ENCODE data around the gene SUMF1. TPM values are rescaled to one million over a fixed set of nuclear protein-coding genes. Genes with fewer than 3 reads are reported as not detected.
"Not testable (repeated sequence)": the region's sequence is repeated elsewhere in the genome, so short reads cannot be mapped to it uniquely, and the experiment has no call there.

SUMF1 gene
- total RNA-seq, 1 experiment from 2014 or later: 21.8 TPM

DNA sequence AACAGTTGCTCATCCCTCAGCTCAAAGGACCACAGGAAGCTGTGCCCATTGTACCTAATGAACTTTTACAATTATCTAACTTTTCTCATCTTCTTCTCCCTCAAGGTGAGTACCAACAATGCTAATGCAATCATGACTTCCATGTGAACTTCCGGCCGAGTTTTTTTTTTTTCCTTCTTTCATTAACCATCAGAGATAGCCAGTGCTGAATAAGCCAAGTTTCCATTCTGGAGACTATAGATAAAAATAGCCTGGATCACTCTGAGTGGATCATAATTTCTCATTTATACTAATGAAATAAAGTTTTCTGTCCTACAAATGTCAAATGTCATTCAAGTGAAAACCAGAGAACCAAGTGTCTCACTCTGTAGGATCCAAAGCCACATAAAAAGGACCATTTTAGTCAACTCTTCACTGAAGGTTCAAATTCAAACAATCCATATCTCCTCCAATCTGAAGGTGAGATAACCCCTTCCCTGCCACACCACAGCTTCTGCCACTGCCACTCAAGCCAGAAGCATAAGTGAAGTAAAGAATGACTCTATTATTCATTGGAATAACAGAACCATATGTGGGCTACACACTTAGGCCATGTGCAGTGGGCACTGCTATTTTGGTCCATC lies 5.5 kb downstream of the SUMF1 start:
- no peak for DNase-seq (ENCODE audit: low read depth)

DNA sequence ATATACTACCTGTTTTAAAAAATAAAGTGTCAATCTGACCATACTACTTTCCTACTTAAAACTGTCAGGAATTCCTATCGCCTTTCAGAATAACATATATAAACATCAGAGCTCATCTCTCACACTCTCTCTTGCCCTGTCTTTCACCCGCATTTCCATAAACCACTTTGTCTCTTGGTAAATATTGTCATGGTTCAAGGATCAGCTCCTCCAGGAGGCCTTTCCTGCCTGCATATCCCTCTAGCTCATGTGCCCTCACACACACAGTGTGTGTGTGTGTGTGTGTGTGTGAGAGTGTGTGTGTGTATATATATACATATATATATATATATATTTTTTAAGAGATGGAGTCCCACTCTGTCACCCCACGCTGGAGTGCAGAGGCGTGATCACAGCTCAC lies 6.7 kb downstream of the SUMF1 start:
- no peak for DNase-seq (ENCODE audit: low read depth)

DNA sequence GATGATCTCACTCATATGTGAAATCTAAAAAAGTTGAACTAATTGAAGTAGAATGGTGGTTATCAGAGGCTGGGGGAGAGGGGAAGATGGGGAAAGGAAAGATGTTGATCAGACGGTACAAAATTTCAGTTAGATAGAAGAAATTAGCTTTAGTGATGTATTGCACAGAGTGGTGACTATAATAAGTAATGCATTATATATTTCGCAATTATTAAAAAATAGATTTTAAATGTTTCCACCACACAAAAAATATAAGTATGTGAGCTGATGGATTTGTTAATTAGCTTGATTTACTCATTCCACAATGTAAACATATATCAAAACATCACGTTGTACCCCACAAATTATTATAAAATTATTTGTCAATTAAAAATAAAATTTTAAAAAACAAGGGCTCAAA lies 8.1 kb downstream of the SUMF1 start:
- DNase-seq (ENCODE audit: low read depth): no peak

DNA sequence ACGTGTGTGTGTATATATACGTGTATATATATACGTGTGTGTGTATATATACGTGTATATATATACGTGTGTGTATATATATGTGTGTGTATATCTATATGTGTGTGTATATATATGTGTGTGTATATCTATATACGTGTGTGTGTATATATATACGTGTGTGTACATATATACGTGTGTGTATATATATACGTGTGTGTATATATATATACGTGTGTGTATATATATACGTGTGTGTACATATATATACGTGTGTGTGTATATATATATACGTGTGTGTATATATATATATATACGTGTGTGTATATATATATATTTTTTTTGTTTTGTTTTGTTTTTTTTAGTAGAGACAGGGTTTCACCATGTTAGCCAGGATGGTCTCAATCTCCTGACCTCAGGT lies 10.3 kb downstream of the SUMF1 start:
- not testable (repeated sequence) for DNase-seq (ENCODE audit: low read depth)

DNA sequence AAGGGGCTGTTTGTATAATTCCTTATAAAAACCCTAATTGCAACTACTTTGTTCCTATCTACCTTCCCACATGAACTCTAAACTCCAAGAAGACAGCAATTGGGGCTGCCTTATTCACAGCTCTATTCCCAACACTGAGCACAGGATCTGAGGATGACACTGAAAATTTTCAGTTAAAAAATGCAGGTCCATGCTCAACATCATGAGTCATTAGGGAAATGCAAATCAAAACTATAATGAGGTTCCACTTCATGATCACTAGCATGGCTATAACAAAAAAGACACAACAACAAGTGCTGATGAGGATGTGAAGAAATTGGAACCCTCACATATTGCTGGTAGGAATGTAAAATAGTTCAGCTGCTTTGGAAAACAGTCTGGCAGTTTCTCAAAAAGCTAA lies 12.9 kb downstream of the SUMF1 start:
- no peak for DNase-seq (ENCODE audit: low read depth)

DNA sequence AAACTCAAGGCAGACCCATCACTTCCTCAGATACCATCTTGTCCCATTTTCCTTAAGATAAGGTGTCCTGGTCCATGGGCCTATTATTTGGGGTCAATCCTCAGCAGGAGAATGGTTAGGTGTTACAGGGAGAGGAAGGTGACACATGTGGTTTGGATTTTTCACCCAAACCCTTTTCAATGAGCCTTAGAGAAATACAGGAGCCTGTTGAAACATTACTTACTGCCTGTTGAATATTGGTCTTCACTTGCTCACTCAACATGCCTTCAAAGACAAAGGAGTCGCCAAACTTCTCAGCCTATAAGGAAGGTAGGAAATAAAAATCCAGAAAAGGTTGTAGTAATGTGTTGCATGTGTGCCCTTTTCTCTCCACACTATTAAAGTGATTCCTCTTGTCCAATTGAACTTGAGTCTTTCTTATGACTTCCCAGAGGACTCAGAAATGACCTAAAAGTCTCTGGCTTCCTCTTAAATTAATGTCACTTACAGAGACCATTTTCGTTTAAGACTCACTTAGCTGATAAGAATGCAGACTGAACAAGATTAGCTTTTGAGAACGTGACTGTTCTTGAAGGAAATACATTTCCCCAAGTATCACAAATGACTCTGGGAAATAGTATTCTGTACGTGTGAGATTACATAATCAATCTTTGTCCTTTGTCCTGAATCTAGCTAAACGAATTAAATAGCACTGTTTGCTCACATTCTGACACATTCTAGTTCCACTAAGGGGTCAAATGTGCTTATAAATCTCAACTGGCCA lies 17.8 kb downstream of the SUMF1 start:
- DNase-seq (ENCODE audit: low read depth): no peak

DNA sequence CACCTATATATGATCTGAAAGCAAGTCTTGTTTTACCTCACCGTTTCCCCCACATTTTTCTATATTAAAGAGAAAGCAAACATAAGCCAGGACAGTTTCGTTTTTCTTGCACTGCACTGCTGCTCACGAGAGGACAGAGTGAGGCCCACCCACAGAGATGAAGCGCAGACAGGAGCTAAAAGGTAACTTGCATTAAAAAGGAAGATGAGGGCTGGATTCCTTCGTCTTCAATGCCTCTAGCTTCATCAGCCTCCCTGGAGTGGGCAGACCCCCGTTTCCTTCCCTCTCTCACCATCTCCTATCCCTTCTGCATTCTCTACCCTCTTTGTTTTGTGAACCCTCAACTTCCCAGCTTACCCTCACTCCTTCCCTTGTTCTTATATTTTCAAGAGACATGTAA lies 18.9 kb downstream of the SUMF1 start:
- no peak for DNase-seq (ENCODE audit: low read depth)

DNA sequence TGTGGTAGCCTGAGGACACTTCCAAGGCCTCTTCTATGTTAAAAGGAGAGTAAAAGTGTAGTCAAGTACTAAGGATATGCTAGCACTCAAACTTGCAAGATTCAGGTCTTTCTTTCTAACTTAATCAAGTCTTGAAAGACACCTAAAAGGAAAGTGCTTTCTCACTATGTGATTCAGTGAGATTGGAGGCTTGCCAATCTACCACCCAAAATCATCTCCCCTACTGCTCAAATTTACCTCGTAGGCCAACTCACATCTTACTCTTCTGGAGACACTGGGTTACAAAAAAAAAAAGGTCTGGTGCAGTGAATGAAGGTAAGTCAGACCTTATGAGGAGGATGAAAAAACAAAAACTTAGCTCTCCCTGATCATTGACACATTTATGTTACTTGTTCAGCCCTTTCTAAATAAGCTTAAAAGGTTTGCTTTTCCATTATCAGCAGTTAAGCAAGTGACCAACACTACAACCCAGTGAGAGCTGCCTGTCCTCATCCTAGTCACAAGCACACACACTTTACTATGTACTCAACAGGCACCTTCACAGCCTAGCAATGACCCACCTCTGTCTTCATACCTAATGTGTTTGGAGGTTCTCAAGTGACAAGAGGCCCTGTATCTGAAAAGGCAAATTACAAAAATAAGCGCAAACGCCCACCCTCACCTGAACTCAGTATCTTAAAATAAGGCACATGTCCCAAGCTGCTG lies 19.6 kb downstream of the SUMF1 start:
- DNase-seq (ENCODE audit: low read depth): no peak

DNA sequence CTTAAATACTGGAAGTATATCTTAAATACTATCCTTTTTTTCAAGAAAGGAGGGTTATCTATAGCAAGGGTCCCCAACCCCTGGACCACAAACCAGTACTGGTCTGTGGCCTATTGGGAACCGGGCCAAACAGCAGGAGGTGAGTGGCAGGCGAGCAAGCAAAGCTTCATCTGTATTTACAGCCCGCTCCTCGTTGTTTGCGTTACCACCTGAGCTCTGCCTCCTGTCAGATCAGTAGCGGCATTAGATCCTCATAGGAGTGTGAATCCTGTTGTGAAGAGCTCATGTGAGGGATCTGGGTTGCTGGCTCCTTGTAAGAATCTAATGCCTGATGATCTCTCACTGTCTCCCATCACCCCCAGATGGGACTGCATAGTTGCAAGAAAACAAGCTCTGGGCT lies 26.1 kb downstream of the SUMF1 start:
- DNase-seq (ENCODE audit: low read depth): no peak

DNA sequence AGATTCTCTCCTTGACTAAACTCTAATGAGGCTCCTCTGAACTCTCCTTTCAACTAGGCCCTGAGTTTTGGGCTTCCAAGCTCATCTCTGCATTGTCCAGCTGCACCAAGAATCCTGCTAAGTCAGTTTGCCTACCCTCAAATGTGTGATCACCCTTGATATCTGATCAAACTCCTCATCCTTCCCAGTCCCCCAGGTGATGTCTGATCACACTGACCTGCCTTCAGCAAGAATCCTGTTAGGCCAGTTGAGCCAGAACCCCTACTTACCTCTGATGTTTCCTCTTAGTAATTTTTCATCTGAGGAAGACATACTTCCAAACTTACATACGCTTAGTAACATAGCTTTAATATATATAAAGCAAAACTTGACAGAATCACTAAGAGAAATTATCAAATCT lies 28.8 kb downstream of the SUMF1 start:
- DNase-seq (ENCODE audit: low read depth): no peak

DNA sequence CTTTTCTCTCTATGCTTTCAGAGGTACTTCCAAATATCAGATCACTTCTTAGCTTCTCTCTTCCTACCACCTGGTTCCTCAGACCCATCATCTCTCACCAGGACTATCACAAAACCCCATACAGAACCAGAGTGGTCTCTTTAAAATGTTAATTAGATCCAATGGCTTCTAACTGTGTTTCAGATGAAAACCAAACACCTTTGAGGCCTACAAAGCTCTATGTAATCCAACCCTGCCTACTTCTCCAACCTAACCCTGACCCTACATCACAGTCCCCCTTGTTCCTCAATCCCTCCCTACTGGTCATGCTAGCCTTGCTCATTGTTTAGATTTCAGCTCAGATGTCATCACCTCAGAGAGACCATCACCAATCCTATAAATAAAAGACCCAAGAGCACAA lies 34.8 kb downstream of the SUMF1 start:
- DNase-seq (ENCODE audit: low read depth): no peak

DNA sequence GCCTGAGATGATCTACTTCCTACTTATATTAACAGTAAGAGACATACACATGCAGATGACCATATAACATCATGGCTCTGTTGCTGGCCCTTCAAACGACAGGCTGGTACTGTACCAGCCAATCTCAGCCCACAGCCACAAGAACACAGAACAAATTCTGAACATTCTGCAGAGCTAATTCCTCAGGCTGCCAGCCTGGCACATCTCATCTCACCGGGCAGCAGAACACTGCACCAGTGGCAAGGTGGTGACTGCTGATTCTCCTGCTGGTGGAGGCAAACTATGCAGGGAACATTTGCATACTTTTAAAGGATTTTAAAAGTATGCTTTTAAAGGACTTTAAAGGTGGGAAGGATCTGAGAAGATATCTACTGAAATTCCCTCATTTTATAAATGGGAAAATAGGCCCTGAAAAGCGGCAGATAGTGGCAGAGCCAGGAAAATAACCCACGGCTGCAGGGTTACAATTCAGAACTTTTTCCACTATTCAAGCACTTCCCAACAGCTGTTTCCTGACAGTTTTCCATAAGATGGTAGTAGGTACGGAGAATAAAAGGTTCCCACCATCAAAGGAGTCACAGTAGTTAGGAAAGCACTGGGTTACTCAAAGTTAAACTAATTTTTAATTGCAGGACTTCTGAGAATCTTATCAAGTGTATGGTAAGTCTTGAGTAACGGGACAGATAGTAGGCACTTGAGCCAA lies 37.3 kb downstream of the SUMF1 start:
- no peak for DNase-seq (ENCODE audit: low read depth)

DNA sequence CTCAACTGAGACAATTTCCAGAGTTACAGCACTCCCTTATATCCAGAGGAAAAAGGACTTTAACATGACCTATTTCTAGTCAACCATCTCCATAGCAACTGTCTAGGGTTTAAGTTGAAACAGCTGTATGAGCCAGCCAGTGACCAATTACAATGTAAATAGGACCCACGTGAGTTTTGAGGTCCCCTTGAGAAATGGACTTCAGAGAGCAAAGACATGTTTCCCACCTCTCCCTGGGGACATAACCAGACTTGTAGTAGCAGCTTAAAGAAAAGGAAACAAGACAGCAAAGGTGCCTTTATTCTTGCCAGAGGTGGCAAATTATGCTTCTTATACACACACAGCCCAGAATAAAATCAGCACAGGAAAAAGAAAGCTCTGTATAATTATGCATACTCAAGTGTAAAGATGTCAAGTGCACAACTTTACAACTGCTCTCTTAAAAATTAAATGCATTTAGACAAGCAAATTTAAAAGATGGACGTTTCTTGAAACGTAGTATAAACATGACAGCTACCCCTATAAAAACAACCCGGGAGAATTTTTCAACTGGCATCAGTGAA lies 40.2 kb downstream of the SUMF1 start:
- peak; percentile 90 for DNase-seq (ENCODE audit: low read depth)

DNA sequence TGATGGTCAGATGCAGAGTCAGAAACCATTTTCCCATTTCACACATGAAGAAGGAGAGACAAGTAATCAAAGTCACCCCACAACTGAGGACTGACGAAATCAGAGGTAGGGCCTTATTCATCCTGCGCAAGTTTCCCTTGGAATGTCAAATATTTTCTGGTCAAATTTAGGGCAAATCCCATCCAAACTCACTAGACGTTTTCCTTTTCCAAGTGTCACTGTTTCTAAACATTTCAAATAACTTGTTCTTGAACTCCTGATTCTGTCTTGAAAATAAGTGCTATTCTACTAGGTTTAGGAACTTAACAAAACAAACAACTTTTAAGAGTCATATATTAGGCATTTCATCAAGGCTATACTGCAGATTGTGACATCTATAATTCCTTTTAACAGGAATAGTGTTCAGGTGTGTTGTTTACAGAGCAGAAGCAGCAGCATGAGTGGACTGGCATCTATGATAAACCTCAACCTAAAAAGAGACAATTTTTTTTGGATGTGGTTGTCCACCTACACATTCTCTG lies 40.7 kb downstream of the SUMF1 start:
- DNase-seq (ENCODE audit: low read depth): peak; percentile 28

DNA sequence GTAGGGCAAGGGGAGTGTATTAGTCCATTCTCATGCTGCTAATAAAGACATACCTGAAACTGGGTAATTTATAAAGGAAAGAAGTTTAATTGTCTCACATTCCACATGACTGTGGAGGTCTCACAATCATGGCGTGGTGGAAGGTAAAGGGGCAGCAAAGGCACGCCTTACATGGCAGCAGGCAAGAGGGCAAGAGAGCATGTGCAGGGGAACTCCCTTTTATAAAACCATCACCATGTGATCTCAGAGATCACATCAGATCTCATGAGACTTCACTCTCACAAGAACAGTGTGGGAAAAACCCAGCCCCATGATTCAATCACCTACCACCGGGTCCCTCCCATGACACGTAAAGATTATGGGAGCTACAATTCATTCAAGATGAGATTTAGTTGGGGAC lies 41.4 kb downstream of the SUMF1 start:
- peak; percentile 23 for DNase-seq (ENCODE audit: low read depth)

DNA sequence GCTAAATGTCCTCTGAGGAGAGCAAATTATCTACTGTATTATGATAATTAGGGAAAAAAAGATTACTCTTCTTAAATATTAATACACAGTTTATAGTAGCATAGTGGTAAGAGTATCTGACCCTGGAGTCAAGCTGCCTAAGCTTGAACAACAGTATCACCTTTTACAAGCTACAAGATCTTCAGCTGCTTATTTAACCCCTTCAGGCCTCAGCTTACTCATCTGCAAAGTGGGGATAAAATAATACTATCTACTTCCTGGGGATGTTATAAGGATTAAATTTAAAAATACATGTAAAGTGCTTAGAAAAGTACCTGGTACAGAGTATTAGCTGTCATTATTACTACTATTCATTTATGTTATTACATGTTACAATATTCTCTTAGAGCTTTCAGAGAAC lies 42.0 kb downstream of the SUMF1 start:
- no peak for DNase-seq (ENCODE audit: low read depth)

DNA sequence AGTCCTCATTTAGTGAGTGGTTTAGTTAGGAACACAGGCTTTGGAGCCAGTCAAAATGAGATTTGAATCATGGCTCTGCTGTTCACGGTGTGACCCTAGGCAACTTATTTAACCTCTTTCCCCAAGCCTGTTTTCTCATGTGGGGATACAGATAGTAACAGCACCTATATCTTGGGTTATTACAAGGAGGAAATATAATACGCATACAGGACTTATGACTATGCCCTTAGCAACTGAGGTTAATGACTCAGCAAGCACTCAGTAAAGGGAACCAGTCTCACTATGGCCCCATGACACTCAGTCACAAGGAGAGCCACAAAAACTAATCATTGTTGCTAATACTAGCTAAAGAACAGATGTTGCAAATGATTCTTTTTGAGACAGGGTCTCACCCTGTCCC lies 45.9 kb downstream of the SUMF1 start:
- DNase-seq (ENCODE audit: low read depth): peak; percentile 80

DNA sequence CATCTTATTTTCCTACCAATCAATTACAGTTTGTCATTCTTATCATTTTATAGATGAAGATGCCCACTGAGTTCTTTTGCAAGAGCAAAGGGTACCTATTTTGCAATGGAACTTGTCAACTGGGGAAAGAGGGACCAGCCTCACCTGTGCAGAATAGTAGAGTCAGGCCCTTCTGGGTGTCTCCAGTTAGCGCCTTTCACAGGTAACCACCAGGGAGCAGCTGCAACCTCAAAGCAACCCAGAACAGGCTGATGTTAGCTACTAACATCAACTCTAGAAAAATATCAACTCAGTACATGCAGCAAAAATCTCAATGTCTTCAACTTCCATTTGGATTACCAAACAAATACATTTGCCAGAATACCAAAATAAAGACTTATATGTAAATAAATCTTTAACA lies 47.1 kb downstream of the SUMF1 start:
- no peak for DNase-seq (ENCODE audit: low read depth)

DNA sequence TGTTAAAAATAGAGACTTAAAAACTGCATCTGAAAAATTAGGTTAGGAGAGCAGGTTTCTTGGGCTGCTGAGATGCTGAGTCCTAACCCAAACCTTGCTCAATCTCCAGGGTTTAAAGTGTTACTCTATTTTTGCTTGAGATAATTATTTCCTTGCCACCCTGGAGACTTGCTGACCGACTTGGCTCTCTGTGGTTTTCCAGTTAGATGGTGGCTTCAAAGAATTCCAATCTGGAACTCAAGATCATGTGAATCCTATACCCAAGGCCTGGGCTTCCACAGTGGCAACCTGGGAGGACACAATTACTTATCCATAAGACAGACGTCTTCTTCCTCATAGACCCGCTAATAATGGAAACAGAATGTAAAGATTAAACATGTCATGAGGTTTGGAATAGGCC lies 47.7 kb downstream of the SUMF1 start:
- no peak for DNase-seq (ENCODE audit: low read depth)

DNA sequence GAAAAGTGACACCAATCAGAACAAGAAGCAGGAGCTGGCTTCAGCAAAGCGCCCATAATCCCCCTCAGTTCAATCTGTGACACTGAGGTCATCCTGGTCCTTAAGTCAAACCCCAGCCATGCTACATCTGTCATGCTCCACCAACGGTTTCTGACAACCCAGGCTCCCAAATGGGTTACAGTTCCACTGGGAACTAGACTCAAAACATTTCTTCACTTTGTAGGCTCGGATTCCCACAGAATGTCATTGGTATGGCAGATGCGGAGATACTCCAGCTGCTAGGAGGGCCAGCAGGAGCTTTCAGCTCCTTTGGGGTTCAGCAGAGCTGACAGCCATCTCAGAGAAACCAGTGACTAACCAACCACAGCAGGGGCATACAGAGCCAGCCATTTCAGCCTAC lies 48.9 kb downstream of the SUMF1 start:
- no peak for DNase-seq (ENCODE audit: low read depth)

DNA sequence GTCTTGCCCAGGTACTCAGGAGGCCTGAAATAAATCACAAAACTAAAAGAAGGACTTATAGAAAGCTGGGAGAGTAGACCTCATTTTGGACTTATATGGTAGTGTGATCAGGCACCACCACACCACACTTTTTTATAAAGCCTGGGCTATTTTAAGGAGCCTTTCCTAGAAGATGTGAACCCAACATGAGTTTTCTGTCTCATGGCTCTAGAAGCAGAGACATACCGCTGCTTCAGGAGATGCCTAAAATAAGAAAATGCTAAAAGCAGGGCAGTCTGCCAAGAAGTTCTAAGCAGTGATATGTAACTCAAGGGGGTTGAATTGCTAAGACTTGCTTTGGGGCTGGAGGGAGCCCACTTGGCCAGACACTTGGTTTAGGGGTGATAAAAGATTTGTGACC lies 49.6 kb downstream of the SUMF1 start:
- peak; percentile 76 for DNase-seq (ENCODE audit: low read depth)

DNA sequence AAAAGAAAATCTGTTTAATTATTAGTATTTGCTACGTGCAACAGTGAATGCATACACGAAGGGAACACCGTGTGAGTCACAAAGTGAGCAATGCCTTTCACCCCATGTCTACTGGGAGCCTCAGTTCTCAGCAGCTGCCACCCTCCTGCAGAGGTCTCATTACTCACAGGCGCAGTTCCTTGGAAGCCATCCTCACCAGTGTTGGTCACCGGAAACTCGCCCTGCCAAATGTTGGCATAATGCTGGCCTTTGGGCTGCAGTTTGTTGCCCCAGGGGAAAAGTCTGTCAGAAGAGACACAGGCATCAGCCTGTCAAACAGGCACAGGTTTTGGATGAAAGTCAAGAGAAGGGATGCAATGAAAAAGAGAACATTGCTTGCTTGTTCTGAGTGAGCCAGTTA lies 50.1 kb downstream of the SUMF1 start:
- DNase-seq (ENCODE audit: low read depth): peak; percentile 99

Data from M059J (cell line).